GM21360 (cell line): ENCODE data around the gene HOXA7.

ENCODE experiments used
- ATAC-seq: cut with Tn5 transposase; IDR thresholded peaks from one replicate; pipeline ENCODE4 v1.9.1; 2021; ENCODE audit warnings: mild to moderate bottlenecking, moderate library complexity; ENCODE audit not compliant: unreplicated experiment

The HOXA7 gene

DNA sequence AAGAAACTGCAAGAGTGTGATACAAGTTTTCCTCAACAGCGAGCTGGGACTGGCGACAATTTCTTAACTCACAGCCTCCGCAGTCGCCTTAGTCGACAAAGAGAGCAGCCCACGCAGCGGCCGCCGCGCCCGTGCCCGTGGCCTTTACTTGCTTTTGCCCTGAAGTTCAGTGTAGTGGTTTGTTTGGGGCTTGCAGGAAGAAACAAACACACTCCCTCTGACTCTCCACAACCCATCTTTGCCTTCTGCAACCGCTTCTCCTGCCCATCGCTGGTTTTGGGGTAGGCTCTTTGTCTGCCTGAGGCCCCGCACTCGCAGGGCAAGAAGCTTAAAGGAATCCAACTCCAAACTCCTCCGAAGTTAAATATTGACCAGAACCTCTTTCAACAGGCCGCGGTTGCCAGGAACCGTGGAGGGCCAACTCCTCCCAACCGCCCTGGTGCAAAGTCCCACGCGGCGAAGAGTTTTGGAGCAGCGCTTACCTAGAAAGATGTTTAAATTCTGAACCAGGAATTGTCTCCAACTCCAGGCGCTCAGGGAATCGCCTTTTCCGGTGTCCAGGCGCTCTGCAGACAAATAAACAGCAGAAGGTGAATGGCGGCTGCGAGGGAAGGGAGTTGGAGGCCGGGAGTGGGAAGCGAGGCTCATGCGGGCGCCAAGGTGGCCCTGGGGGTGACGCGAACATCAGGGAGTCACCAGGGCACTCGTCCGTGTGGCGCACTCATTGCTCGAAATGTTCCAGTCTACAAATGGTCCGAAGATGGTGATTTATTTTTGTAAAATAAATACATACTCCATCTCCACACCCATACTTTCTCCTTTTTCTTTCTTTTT, 34.2 kb downstream of the HOXA7 start:
- no peak for ATAC-seq

DNA sequence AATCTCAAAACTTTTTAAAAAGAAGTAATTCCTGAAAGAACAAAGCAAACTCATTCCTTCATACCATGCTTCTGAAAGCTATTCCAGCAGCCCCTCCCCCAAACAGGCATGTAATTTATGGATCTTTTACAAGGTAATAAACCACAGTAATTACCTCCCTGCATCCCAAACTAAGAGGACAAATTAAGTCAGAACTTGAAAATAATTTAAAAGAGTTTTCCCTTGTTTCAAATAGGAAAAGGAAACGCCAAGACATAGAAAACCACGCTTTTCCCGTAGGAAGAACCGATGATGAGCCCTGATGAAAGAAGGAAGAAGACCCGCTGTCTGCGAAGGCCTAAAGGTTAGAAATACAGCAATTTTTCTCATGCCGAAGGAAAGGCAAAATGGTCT, 34.8 kb downstream of the HOXA7 start:
- no peak for ATAC-seq

DNA sequence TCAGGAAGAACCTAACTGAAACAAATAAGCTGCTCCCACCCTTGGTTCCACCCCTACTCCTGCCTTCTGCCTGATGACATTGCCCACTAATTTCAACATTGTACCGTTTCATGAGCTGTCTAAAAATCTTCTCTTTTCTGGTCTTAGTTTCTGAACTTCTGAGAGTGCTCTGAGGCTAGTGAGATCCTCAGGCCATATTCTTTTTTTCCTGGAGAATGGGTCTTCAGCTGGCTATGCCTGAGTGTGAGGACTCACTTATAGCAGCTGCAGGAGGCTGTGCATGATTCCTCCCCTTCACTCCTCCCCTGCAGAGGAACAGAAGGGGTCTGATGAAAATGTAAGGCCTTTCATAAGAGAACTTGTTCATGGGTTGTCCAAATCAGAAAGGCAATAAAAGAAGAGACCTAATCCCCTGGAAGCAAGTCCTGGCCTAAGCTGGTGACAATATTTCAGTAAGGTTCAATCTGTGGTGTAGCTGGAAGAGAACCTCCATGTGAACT, 37.0 kb downstream of the HOXA7 start:
- no peak for ATAC-seq

DNA sequence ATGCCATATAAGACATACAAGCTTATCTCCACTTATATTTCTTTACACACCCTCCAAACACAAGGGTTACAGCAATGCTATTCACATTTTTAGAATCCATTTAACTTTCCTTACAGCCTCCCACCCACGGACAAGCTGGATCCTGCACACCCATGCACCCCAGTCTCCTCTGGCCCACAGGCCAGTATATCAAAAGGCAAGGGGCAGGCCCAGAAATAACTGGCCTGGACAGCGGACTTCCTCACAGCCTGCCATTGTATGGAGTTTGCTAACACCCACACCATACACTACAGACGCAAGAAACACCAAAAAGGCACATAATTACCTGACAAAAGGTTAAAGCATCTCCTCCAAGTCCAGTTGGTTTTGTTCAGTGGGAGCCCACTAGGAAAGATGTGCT, 37.9 kb downstream of the HOXA7 start:
- ATAC-seq: no peak

DNA sequence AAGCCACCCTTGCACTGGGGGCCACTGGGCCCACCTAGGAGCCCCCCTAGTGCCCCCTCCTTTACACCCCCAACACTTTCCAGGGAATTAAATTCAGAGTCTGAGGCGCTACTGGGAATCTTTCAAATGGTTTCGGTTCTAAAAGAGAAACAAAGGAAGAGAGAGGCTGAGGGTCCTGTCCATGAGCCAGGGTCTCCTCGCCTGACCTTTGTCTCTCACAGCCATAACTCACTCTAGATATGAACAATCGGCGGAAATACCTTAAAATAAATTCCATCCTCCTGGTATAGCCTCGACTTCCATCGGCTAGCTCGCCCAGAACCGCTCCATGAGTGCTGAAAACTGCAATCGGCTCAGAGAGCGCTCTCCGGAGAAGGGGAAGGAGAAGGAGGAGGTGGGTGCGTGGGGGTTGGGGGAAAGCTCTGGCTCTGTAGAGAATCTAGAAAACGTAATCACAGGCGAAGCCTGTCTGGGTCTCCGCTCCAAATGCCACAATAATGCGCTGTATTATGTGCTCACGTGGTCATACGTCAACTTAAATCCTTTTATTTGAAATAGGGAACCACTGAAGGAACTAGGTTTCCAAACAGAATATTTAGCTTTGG, 38.5 kb downstream of the HOXA7 start:
- no peak for ATAC-seq

DNA sequence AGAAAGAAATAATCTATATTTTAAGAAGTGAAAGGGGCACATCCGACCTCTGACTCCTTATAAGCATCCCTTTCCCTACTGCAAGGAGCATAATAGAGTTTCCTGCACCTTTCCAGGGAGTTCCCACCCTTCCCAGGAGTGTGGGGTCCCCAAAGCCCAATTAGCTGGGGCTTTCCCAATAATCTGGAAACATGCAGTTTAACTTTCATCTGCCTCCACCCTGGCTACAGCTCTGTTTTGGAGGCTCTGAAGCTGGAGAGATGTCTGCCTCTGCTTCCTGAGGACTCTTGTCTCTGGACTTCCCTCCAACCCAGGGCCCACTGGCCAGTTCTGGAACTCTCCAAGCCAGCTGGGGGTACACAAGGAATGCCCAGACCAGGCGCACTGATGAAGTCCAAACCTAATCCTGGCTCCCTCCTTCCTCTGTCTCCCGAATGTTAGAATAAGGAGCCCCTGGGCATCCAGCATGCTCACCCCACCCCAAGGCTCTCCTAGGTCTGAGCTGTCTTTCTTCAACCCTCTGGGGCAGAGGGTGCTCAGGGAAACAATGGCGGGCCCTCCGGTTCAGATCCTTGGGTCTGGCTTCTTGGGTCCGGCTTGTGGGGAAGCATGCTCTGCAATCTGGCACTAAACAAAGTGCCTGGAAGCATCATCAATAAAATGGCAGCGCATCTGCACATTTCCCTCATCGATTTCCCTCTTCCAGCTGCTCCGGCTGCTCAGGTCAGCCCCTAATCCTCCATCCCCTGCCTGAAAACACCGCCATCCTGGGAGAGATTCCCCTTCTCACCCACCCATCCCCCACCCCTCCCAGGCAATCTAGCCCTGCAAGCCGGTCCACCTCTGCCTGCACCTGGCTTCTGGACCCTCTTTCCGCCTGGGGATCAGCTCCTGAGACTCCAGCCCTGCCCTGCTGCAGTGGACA, 39.3 kb downstream of the HOXA7 start:
- ATAC-seq: no peak

DNA sequence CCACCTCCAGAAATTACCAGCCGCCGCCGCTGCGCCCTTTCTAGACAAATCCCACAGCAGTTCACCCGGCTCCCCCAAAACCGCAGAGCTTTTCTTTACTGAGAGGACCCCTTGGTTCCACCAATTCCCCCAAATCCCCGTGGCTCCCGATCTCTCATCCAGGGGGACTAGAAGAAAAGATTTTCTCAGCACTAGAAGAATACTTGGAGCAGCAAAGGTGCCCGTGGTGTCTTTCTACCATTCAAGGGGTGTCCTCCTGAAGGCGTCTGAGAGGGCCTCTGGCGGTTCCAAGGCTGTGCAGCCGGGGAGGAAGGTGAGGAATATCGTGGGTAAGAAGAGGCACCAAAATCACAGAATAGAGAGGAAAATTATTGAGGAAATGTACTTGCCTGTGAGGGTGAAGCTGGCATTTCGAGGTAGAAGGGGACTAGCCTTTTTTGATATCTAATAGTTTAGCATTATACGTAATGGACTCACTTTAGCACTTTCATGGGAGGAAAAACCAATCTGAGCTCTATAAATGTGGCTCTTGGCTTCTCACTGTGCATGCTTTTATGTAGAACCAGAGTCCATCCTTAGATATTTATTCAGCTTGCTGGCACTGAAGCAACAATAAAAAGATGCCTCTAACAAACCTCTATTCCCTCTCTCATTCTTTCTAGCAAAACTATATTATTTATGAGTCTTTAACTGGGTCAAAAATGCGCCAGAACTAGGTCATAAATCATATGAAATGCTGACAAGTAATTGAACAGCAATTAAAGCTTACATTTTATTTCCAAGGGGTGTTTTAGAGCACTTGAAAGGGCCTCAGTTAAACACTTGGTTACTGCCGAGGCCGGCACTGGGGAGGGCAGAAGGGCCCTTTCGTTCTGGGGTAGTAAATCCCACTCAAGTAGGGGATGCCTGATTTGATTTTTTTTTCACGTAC, 40.2 kb downstream of the HOXA7 start:
- no peak for ATAC-seq

DNA sequence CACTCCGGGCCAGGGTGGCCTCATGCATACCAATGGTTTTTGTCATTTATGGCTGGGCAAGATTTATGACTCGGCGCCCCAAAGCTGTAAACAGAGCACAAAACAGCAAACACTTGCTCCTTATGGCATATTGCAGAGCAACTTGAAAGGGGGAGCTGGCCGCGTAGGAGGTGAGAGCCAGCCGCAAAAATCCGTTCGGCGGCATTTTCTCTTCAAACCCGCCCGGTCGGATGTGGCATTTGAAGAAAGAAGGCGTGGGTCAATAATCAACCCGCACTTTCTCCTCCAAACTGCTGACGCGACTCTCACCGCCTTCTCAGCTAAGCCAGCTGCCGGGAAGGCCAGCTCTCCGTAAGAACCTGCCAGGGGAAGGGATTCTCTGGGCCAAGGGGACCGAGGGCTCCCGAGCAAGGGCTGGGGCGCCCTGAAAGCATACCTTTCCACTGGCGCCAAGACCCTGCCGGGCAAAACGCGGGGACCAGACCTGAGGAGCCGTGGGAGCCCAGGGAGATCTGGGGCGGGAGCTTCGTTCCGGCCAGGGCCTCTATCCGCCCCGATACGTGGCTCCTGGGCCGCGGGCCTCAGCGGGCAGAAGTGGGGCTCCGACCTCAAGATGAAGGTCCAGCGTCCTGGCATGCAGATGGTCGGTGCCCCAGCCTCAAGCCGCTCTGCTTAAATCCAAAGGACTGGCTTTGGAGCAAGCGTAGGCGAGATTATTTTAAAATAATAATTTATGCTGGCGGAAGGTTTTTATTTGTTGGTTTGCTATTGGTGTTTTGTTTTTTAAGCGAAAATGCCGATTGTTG, 41.1 kb downstream of the HOXA7 start:
- ATAC-seq: no peak

DNA sequence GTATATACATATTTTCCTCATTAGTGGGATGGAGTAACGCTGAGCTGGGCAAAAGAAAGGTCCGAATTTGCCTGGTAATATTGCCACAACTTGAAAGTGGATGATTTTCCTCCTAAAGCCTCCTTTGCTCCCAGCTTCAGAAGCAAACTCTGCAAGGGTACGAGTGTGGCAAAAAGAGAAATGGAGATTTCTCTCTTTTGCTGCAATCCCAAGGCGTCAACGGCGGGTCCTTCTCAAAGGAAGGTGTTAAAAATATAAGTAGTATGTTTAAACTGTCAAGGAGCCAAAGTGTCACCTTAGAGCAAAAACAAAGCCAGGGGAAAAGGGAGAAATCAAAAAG, 41.6 kb downstream of the HOXA7 start:
- ATAC-seq: no peak

DNA sequence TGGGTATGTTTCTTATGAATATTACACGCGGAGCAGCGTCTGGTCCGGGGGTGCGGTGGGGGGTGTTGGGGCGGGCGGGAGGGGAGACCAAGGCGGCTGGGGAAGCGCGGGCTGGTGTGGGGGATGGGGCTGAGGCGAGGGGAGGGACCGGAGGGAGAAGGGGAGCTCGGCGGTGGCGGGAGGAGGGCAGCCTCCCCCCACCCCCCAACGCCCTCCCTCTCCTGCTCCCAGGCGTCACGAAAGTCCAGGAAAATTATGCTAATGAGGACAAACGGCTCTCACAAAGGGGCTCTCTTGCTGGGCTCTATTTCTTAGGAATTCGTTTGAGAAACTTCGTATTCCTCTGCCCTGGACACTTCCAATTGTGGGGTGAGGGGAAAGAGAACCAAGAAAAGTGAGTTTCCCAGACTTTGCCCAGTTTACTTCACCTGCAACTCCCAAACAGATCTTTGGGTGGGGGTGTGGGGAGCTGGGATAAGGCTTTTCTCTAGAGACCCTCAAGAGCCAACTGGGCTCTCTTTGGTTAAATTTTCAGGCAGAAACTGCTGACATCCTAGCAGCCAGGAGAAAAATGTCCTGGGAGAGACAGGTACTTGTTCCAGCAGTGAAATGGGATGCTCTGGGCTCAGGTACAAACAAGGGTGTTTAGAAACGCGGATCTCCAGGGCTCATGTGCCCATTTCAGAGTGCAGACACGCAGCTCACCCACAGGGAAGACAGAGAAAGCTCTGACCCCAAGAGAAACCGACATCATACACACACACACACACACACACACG, 42.3 kb downstream of the HOXA7 start:
- ATAC-seq: no peak

DNA sequence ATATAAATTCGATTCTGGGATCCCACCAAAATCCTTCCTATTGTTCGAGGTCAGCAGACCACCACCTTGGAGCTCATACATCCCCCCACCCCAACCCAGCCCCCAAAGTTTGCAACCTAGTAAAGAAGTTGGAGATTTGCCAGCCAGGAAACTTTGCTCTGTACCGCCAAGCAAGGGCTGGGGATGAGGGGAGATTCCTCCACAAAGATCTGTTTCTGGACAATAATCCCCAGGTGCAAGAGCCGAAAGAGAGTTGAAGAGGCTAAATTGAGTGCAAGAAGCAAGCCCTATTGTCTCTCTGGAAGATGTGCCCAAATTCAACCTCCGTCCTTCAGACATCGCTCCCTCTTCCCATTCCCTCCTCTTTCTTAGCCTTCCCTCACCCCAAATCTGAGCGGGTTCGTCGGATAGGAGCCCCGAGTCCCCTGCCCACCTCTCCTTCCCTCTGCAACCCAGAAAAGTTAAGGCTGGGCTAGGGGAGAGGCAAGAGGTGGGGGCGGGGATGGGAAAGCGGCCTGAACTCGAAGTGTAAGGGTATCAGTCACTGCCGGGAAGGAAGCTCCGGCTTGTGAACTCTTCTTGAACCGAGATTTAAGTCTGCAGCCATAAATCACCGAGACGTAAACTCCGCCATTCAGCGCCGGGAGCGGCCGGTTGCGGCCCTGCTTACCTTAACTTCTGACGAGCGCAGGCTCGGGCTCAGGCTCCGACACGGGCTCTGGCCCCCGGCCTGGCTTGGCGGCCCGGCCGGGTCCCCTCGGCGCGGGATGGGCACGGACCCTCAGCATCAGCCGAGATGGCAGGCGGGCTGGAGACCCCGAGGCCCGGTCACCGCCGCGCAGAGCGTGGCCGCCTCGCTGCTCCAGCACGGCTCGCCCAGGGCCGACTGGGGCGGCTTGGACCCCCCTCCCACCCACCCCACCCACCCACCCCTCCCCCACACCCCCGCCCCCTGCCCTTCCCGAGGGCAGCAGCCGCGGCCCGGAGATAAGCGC, 43.2 kb downstream of the HOXA7 start:
- no peak for ATAC-seq

DNA sequence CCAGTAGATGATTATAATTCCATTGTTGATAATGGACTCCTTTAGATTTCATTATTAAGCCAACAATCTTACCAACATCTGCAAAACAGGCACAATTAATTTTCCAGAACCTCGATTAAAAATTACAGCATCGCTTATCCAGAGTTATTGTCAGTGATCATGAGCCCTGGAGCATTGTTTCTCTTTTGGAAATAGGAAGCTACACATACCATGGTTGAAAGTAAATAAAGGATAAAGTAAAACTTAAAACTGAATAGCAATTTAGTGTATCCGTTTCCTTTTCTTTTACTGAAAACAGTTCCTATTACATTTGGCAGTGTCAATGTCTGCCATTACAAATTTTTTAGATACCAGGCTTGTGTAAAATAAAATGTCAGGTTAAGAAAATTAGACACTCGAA, 44.1 kb downstream of the HOXA7 start:
- ATAC-seq: no peak

DNA sequence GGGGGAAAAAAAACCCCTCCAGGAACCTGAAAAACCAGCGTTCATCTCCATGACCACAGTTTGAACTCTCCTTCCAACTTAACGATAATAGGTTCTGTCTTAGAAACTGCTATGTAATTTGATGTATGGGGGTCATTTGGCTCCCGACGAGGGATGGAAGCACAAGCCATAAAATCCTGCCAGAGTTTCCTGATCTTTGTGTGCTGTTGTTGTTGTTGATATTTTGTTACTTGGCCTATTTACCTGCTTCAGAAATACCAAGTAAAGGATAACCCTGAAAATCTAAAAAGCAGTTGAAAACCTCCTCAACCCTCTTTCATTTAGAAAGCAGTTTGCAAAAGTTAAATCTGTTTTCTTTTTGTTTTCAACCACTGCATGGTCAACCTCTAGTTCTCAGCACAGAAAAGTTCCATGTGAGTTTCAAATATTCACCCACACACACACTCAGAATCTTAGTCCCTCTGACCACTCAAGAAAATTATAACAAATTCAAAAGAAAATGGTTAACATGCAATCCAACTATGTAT, 44.7 kb downstream of the HOXA7 start:
- no peak for ATAC-seq

DNA sequence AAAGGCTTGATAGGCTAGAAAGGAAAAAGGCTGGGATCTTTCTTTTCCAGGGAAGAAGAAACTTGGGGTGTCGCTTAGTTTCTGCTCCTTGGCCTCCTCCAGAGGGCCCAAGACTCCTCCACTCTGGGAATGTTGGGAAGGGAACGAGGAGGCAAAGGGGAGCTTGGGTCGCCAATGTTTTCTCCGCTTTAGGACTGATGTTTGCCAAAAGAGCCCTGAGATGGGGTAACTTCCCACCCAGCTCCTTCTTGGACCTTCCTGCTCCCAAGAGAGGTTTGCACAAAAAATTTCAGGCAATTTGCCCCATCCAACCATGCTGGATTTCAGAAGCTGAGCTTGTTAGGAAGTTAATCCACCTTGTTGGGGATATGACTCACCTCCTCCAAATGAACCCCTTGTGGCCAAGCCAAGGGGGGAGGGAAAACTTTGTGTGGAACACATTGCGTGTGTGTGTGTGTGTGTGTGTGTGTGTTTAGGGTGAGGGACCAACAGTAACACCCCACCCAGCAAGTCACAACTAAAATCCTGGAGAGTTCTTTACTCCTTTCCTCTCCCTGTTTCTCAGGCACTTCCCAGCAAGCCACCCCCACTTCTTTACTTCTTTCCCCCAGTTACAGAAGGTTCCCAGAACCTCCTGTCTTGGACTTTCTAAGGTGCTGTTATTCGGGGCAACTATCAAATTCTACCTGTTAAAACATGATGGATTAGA, 45.3 kb downstream of the HOXA7 start:
- ATAC-seq: no peak

DNA sequence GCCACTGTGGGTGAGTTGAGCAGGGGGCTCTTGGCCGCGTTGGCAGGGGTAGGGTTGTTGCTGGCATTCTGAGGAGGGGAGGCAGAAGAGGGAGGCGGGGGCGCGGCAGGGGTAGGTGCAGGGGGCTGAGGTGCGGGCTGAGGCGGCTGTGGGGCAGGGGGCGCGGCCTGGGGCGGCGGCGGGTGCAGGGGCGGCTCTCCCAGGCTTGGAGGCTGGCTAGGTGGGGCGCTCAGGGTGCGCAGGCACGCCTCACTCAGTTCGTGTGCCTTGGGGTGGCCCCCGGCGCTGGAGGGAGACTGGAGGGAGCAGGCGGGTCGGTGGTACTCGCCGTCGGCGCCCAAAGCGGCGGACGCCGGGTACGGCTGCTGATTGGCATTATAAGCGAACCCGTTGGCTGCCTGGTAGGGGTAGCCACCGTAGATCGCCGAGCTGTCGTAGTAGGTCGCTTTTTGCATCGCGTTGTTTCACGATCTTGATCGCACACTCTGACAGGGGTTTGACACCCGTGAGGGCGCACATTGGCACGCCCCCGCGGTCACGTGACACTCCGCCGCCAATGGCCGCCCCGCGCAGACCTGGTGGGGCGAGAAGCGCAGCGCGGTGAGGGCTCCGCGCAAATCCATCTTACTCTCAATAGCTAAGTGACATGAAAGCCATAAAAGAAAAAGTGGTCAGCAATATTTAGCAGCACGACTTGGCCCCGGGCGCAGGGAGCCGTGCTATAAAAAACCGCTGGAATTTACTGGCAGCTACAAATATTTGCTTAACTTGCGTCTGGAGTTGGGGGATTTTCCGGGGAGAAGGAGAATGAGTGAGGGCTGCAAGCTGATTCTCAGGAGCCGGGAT, 46.1 kb downstream of the HOXA7 start:
- ATAC-seq: no peak
